CD4-positive, alpha-beta memory T cell (primary cell): ENCODE data around the gene MICAL1. TPM values are rescaled to one million over a fixed set of nuclear protein-coding genes. Genes with fewer than 3 reads are reported as not detected.

Experiments
- CTCF ChIA-PET: fragments of 350-600 bp; sonication (Branson Sonifier 250); formaldehyde crosslinking; loops from one replicate; lab custom pipeline; 2021; ENCODE audit warnings: inconsistent platforms; ENCODE audit not compliant: partially characterized antibody; lab: Charles Lee
- POLR2A ChIA-PET: fragments of 350-600 bp; sonication (Branson Sonifier 250); formaldehyde crosslinking; loops from one replicate; lab custom pipeline; 2021; ENCODE audit not compliant: partially characterized antibody; lab: Charles Lee
- DNase-seq, 5 donors: peaks; one replicate each; pipeline versions ENCODE4 v3.0.0 to v3.0.0-alpha.2; 2020 to 2022; ENCODE audit warnings: mixed read lengths in 1 of 5
- H3K27ac ChIP-seq: one replicate; pipeline ENCODE4 v1.7.0; 2013; ENCODE audit warnings: low read depth, low read length
- H3K27me3 ChIP-seq: 2 replicates; pipeline ENCODE4 v1.7.0; 2013; ENCODE audit warnings: mild to moderate bottlenecking, low read length, moderate library complexity; ENCODE audit not compliant: insufficient read depth
- H3K36me3 ChIP-seq: 2 replicates; pipeline ENCODE4 v1.7.0; 2013; ENCODE audit warnings: mild to moderate bottlenecking, low read length, moderate library complexity; ENCODE audit not compliant: insufficient read depth
- H3K4me1 ChIP-seq: 2 replicates; pipeline ENCODE4 v1.7.0; 2013; ENCODE audit warnings: mild to moderate bottlenecking, low read length, moderate library complexity; ENCODE audit not compliant: insufficient read depth
- H3K4me3 ChIP-seq, 2 donors: one replicate each; pipeline ENCODE4 v1.7.0; 2013; ENCODE audit warnings: low read length in 2 of 2, mild to moderate bottlenecking in 1 of 2
- H3K9me3 ChIP-seq, 2 donors: one replicate each; pipeline ENCODE4 v1.7.0; 2013; ENCODE audit warnings: low read length in 2 of 2, control low read depth in 1 of 2; ENCODE audit not compliant: control insufficient read depth in 1 of 2
- H3K27ac Mint-ChIP-seq, 7 donors: one replicate each; pipeline ENCODE4 v1.8.0; 2020 to 2021; ENCODE audit warnings: mixed read lengths in 7 of 7, mild to moderate bottlenecking in 6 of 7, inconsistent platforms in 3 of 7, moderate library complexity in 3 of 7
- H3K27me3 Mint-ChIP-seq, 2 donors: one replicate each; pipeline ENCODE4 v1.8.0; 2020 to 2021; ENCODE audit warnings: mixed read lengths in 2 of 2
- H3K36me3 Mint-ChIP-seq, 2 donors: one replicate each; pipeline ENCODE4 v1.8.0; 2020 to 2021; ENCODE audit warnings: mixed read lengths in 2 of 2, inconsistent platforms in 1 of 2, mild to moderate bottlenecking in 1 of 2
- H3K4me1 Mint-ChIP-seq, 4 donors: one replicate each; pipeline ENCODE4 v1.8.0; 2020 to 2021; ENCODE audit warnings: mixed read lengths in 4 of 4, mild to moderate bottlenecking in 1 of 4
- H3K4me3 Mint-ChIP-seq, 8 donors: one replicate each; pipeline ENCODE4 v1.8.0; 2020 to 2021; ENCODE audit warnings: mixed read lengths in 8 of 8, mild to moderate bottlenecking in 7 of 8, moderate library complexity in 6 of 8, inconsistent platforms in 3 of 8
- H3K9me3 Mint-ChIP-seq, 8 donors: one replicate each; pipeline ENCODE4 v1.8.0; 2020 to 2021; ENCODE audit warnings: mixed read lengths in 8 of 8, mild to moderate bottlenecking in 5 of 8, inconsistent platforms in 3 of 8, moderate library complexity in 1 of 8
- intact Hi-C: fragments of 100-400 bp; cut with micrococcal nuclease; formaldehyde crosslinking; loops from one replicate; pipeline ENCODE4 v1.15.1; 2023
- polyA plus RNA-seq, 2 donors: library from polyadenylated mRNA; unstranded; fragments of 300-500 nt; fragmentation: Illumina TruSeq; gene quantifications; one replicate each; pipeline ENCODE4 v1.2.3, GENCODE V29; 2021
- total RNA-seq, 2 experiments: library from RNA; stranded (reverse); gene quantifications; one replicate each; pipeline ENCODE4 v1.2.3, GENCODE V29; 2021

Gene MICAL1
- 10 to 100 TPM; 76.5 to 79.3 TPM for total RNA-seq
- polyA plus RNA-seq: 10 to 100 TPM in 1 of 2 donors, 1 to 10 TPM in 1; 9.0 to 23.5 TPM

DNA sequence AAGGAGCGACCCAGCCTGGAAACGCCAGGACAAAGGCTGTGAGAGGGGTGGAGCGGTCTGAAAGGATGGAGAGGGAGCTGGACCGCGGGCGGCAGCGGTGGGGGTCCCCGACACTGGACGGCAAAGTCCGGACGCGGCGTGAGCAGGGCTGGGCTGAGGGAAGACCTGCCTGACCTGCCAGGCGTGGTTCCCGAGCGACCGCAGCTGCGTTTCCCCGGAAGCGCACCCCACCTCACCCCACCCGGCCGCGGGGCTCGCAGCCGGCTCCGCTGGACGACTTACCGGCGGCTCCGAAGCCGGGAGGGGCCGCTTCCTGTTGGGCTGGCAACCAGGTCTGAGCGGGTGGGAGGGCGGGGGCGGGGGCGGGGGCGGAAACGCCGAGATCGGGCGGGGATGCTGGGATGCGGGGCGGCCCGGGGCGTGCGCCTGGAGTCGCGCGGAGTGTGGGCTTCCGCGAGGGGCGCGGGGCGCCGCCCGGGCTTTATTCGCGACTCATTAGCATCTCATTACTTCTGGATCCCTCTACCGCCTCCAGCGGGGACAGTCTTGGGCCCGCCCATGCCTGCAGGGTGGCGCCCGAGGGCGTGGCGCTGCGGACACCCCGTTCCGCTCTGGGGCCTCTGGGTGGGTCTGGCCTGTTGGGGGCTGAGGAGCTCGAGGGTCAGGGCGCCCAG, at the start of gene MICAL1:
MICAL1 (minus strand) TSS at position 336 of the 674 bp plus-strand sequence. CDS start 1,576 bp downstream, outside the sequence.
- Histone ChIP-seq H3K27ac (peak within 1 kb of the TSS; percentile 94), H3K27me3 (no peaks in the 10 kb centered on the region), H3K4me3 (peak within 1 kb of the TSS; percentile 76 to 91), H3K9me3 (no peaks in the 10 kb centered on the region), H3K4me1 (peaks cover 76% of the 10 kb centered on the region), H3K36me3 (peaks cover 10% of the 10 kb centered on the region)
- peak within 1 kb of the TSS; percentile 95 to 100 (median 99) for H3K27ac Mint-ChIP-seq
- H3K4me1 Mint-ChIP-seq: peaks cover 40 to 77% (median 60%) of the 10 kb centered on the region in 4 donors
- H3K9me3 Mint-ChIP-seq: no peaks in the 10 kb centered on the region
- H3K27me3 Mint-ChIP-seq: no peaks in the 10 kb centered on the region
- H3K4me3 Mint-ChIP-seq: peak within 1 kb of the TSS; percentile 87 to 99 (median 98)
- intact Hi-C loops: loop anchor here (1.0 to 10.0 kb wide), 5 partner anchors 15 to 1359 kb away; partner anchors contain the start of genes AK9, CD164, CDK19 and FIG4
- H3K36me3 Mint-ChIP-seq: peaks cover 3 to 16% of the 10 kb centered on the region in 2 donors
- peak; percentile 78 to 90 (median 81) for DNase-seq
- ChIA-PET CTCF (interaction anchor here (0.8 to 8.6 kb wide), 9 partner anchors 9 to 584 kb away, joined by 3 to 70 read pairs (median 7); partner anchors contain the start of genes PPIL6, SMPD2 and ZBTB24), POLR2A (interaction anchor here (0.6 to 13.4 kb wide), 15 partner anchors 8 to 419 kb away, joined by 3 to 220 read pairs (median 7); partner anchors contain the start of genes CD164, CEP57L1, PPIL6 and SESN1)

- Histone ChIP-seq H3K4me1 (no peaks in the 10 kb centered on the region), H3K36me3 (no peaks in the 10 kb centered on the region), H3K4me3 (no peak overlapping the region), H3K27ac (no peak overlapping the region), H3K9me3 (no peaks in the 10 kb centered on the region), H3K27me3 (no peaks in the 10 kb centered on the region)
- DNase-seq: no peak
- ChIA-PET POLR2A (no interaction called here), CTCF (interaction anchor here (1.0 kb wide), 1 partner anchor 12 kb away, joined by 3 read pairs; no protein-coding TSS in a partner anchor)
- intact Hi-C loops: no loop called here
- Mint-ChIP-seq H3K4me3 (no peak overlapping the region), H3K9me3 (no peaks in the 10 kb centered on the region), H3K27ac (no peak overlapping the region), H3K4me1 (no peaks in the 10 kb centered on the region), H3K36me3 (no peaks in the 10 kb centered on the region), H3K27me3 (peaks cover 1 to 4% of the 10 kb centered on the region in 2 donors)
These were observed 48.0 kb upstream of the MICAL1 start for GRCh38 chr6:109503327-109504224.

DNA sequence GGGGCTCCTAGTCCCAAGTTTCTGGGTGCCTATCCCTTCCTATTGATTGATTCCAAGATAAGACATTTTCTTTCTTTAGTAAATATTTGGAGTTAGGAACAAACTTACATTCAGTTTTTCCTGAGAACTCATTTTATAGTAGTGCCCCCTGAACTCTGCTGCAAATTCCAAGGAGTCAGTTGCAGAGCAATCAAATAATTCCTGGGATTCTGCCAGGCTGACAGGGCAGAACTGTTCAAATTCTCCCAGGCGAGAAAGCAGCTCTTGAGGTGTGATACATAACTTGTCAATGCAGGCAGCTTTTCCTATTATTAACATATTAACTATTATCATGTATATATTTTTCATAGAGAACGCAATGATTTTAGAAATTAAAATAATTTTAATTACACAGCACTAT, 43.4 kb upstream of the MICAL1 start:
- no peaks in the 10 kb centered on the region for H3K36me3 ChIP-seq
- intact Hi-C loops: no loop called here
- H3K27me3 ChIP-seq: no peaks in the 10 kb centered on the region
- peaks cover 0 to 5% (median under 1%) of the 10 kb centered on the region in 4 donors for H3K4me1 Mint-ChIP-seq
- no peak overlapping the region for H3K4me3 Mint-ChIP-seq
- CTCF ChIA-PET: no interaction called here
- POLR2A ChIA-PET: interaction anchor here (1.0 kb wide), 1 partner anchor 8 kb away, joined by 4 read pairs; no protein-coding TSS in a partner anchor
- no peak overlapping the region for H3K27ac ChIP-seq
- no peaks in the 10 kb centered on the region for H3K9me3 ChIP-seq
- no peak overlapping the region for H3K4me3 ChIP-seq
- H3K9me3 Mint-ChIP-seq: no peaks in the 10 kb centered on the region
- no peaks in the 10 kb centered on the region for H3K4me1 ChIP-seq
- no peak overlapping the region for H3K27ac Mint-ChIP-seq
- H3K27me3 Mint-ChIP-seq: peaks cover 0 to 4% of the 10 kb centered on the region in 2 donors
- no peak for DNase-seq
- no peaks in the 10 kb centered on the region for H3K36me3 Mint-ChIP-seq

DNA sequence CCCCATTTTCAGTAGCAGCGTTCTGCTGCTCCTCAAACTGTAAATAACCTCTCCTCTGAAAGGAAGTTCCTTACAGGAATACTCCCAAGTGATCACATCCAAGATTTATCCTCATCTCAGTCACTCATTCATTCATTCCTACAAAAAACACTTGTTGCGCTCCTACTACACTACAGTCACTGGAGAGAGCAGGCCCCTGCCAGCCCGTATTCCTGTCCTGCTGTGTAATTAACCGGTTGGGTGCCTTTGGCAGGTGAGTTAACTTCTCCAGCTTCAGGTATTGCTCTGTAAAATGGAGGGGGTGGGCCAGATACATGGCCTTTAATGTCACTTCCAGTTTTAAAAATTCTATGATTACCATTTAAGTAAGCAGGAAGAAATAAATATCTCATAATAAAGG, 42.5 kb upstream of the MICAL1 start:
- no peak for DNase-seq
- H3K9me3 Mint-ChIP-seq: no peaks in the 10 kb centered on the region
- Histone ChIP-seq H3K4me3 (no peak overlapping the region), H3K4me1 (no peaks in the 10 kb centered on the region), H3K36me3 (no peaks in the 10 kb centered on the region), H3K27ac (no peak overlapping the region), H3K9me3 (no peaks in the 10 kb centered on the region), H3K27me3 (no peaks in the 10 kb centered on the region)
- intact Hi-C loops: no loop called here
- peaks cover 0 to 4% of the 10 kb centered on the region in 2 donors for H3K27me3 Mint-ChIP-seq
- peaks cover 0 to 5% (median 2%) of the 10 kb centered on the region in 4 donors for H3K4me1 Mint-ChIP-seq
- CTCF ChIA-PET: no interaction called here
- POLR2A ChIA-PET: no interaction called here
- H3K4me3 Mint-ChIP-seq: no peak overlapping the region
- H3K27ac Mint-ChIP-seq: peak overlapping the region in 1 of 7 donors; percentile 5
- H3K36me3 Mint-ChIP-seq: no peaks in the 10 kb centered on the region

DNA sequence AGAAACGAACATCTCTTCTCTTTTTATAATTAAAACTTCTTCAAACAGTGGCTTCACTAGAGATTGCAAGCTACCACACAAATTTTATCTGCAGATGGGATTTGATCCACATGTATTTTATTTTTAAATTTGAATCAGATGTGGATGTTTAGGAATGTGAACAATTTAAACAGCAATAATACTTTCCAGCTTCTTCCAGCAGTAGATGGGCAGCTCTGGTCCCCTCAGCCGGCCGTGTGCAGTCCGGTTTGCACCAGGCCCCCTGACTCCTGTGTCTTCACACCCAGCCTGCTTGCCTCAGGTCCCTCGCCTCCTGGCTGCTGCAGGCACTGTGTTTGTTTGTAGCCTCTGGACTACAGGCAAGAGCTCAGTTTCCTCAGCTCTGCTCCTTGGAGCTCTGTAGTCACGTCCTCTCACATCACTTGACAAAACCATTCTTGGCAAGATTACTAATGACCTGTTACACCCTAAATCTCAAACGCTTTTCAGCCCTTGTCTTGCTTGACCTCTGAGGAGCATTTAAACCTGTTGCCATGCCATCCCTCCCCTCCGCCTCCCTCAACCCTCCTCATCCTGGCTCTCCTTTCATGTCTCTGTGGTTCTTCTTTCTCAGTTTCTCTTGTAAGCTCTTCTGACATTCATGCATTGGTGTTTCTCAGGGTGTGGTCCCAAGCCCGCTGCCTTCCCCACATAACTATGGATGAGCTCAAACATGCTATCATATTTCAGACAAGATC, 40.6 kb upstream of the MICAL1 start:
- peaks cover 10% of the 10 kb centered on the region for H3K4me1 ChIP-seq
- no peak overlapping the region for H3K27ac ChIP-seq
- H3K36me3 Mint-ChIP-seq: no peaks in the 10 kb centered on the region
- H3K27me3 ChIP-seq: no peaks in the 10 kb centered on the region
- no peak for DNase-seq
- H3K9me3 ChIP-seq: no peaks in the 10 kb centered on the region
- peak overlapping the region in 2 of 7 donors; percentile 65 to 82 for H3K27ac Mint-ChIP-seq
- H3K27me3 Mint-ChIP-seq: no peaks in the 10 kb centered on the region
- H3K4me1 Mint-ChIP-seq: peaks cover 9 to 14% (median 11%) of the 10 kb centered on the region in 4 donors
- CTCF ChIA-PET: interaction anchor here (0.7 to 1.1 kb wide), 4 partner anchors 9 to 195 kb away, joined by 3 read pairs; partner anchors contain the start of genes AK9, FIG4 and ZBTB24
- POLR2A ChIA-PET: no interaction called here
- peak overlapping the region in 1 of 8 donors; percentile 13 for H3K4me3 Mint-ChIP-seq
- intact Hi-C loops: no loop called here
- H3K9me3 Mint-ChIP-seq: no peaks in the 10 kb centered on the region
- no peaks in the 10 kb centered on the region for H3K36me3 ChIP-seq
- no peak overlapping the region for H3K4me3 ChIP-seq

- no peak overlapping the region for H3K4me3 Mint-ChIP-seq
- Histone ChIP-seq H3K9me3 (no peaks in the 10 kb centered on the region), H3K27ac (no peak overlapping the region), H3K27me3 (no peaks in the 10 kb centered on the region), H3K4me3 (no peak overlapping the region), H3K36me3 (no peaks in the 10 kb centered on the region), H3K4me1 (peaks cover 20% of the 10 kb centered on the region)
- H3K27me3 Mint-ChIP-seq: no peaks in the 10 kb centered on the region
- POLR2A ChIA-PET: no interaction called here
- CTCF ChIA-PET: no interaction called here
- H3K27ac Mint-ChIP-seq: no peak overlapping the region
- H3K36me3 Mint-ChIP-seq: no peaks in the 10 kb centered on the region
- no peak for DNase-seq
- H3K4me1 Mint-ChIP-seq: peaks cover 19 to 22% (median 21%) of the 10 kb centered on the region in 4 donors
- H3K9me3 Mint-ChIP-seq: no peaks in the 10 kb centered on the region
- intact Hi-C loops: no loop called here
These were observed 38.3 kb upstream of the MICAL1 start for GRCh38 chr6:109493865-109494264.
